Keratinocyte (primary cell): ENCODE results near the gene AFF2. TPM values are rescaled to one million over a fixed set of nuclear protein-coding genes. Genes with fewer than 3 reads are reported as not detected.

Experiments
- DNase-seq: peaks from one replicate; pipeline ENCODE4 v3.0.0-alpha.2; 2011; ENCODE audit warnings: low read depth, missing footprints, low spot score
- FAIRE-seq: peaks from 2 replicates; lab custom pipeline; 2011; peaks lifted over from hg19 to GRCh38; lab: Jason Lieb, UNC
- H2AFZ ChIP-seq: 2 replicates; pipeline ENCODE4 v1.6.0; 2012; ENCODE audit warnings: low read length, control low read depth, inconsistent platforms; ENCODE audit not compliant: control insufficient read depth
- H3K27ac ChIP-seq: 2 replicates; pipeline ENCODE4 v1.5.1; 2011; ENCODE audit warnings: low read length; ENCODE audit not compliant: control insufficient read depth, insufficient read depth
- H3K27me3 ChIP-seq: 3 replicates; pipeline ENCODE4 v1.6.0; 2011; ENCODE audit warnings: low read length; ENCODE audit not compliant: control insufficient read depth, insufficient read depth; ENCODE audit errors: extremely low read depth
- H3K36me3 ChIP-seq, 2 experiments: 2 replicates in 1 of 2; 3 replicates in 1 of 2; pipeline ENCODE4 v1.5.1; 2011; ENCODE audit warnings: low read length in 2 of 2, mild to moderate bottlenecking in 1 of 2; ENCODE audit not compliant: control insufficient read depth in 2 of 2, insufficient read depth in 2 of 2; ENCODE audit errors: extremely low read depth in 1 of 2
- H3K4me1 ChIP-seq: 3 replicates; pipeline ENCODE4 v1.5.1; 2011; ENCODE audit warnings: low read length; ENCODE audit not compliant: control insufficient read depth, insufficient read depth; ENCODE audit errors: extremely low read depth
- H3K4me2 ChIP-seq: 3 replicates; pipeline ENCODE4 v1.6.0; 2011; ENCODE audit warnings: low read depth, low read length; ENCODE audit not compliant: control insufficient read depth, insufficient read depth; ENCODE audit errors: extremely low read depth
- H3K4me3 ChIP-seq, 3 experiments: fragments of 200-600 bp in 1 of 3; sonication (generic) in 1 of 3; 2 replicates in 2 of 3; 3 replicates in 1 of 3; pipeline ENCODE4 v1.5.1; 2011 to 2016; ENCODE audit warnings: low read length in 3 of 3, mild to moderate bottlenecking in 3 of 3, control low read depth in 2 of 3, inconsistent platforms in 1 of 3, low read depth in 1 of 3, mixed read lengths in 1 of 3, mixed run types in 1 of 3, moderate library complexity in 1 of 3; ENCODE audit not compliant: control insufficient read depth in 2 of 3, insufficient read depth in 2 of 3; ENCODE audit errors: extremely low read depth in 1 of 3
- H3K79me2 ChIP-seq: 2 replicates; pipeline ENCODE4 v1.6.0; 2012; ENCODE audit warnings: low read length; ENCODE audit not compliant: control insufficient read depth, insufficient read depth
- H3K9ac ChIP-seq: 3 replicates; pipeline ENCODE4 v1.6.0; 2011; ENCODE audit warnings: low read length; ENCODE audit not compliant: control insufficient read depth, insufficient read depth; ENCODE audit errors: extremely low read depth
- H3K9me1 ChIP-seq: 3 replicates; pipeline ENCODE4 v1.6.0; 2011; ENCODE audit warnings: low read length; ENCODE audit not compliant: control insufficient read depth, insufficient read depth; ENCODE audit errors: extremely low read depth
- H3K9me3 ChIP-seq: 2 replicates; pipeline ENCODE4 v1.5.1; 2012; ENCODE audit warnings: low read depth, low read length; ENCODE audit not compliant: control insufficient read depth
- H4K20me1 ChIP-seq: 3 replicates; pipeline ENCODE4 v1.6.0; 2011; ENCODE audit warnings: low read length; ENCODE audit not compliant: control insufficient read depth, insufficient read depth; ENCODE audit errors: extremely low read depth
- CTCF ChIP-seq, 3 experiments: IDR thresholded peaks in 1 of 3; conservative IDR thresholded peaks in 1 of 3; optimal IDR thresholded peaks in 1 of 3; 2 replicates in 2 of 3; 3 replicates in 1 of 3; pipeline versions ENCODE3 to v1.5.1; 2011; ENCODE audit warnings: low read length in 3 of 3, mild to moderate bottlenecking in 3 of 3, moderate library complexity in 2 of 3, control low read depth in 1 of 3, inconsistent platforms in 1 of 3; ENCODE audit not compliant: insufficient read depth in 2 of 3; ENCODE audit errors: extremely low read depth in 1 of 3
- EZH2 ChIP-seq: IDR thresholded peaks from one replicate; pipeline ENCODE4 v1.6.1; 2012; ENCODE audit warnings: inconsistent platforms, mild to moderate bottlenecking, low read length, moderate library complexity
- dilution Hi-C: fragments of 300-500 bp; cut with MboI; formaldehyde crosslinking; loops from one replicate; pipeline ENCODE4 v1.7.0; 2020; ENCODE audit warnings: low sequenced_read_pairs; ENCODE audit not compliant: extremely low pct_ligation_motif_present
- polyA plus RNA-seq, 5 experiments: library from polyadenylated mRNA; depleted of rRNA in 3 of 5; stranded (reverse) in 3 of 5; stranded (forward) in 1 of 5; unstranded in 1 of 5; fragments of >200 nt; gene quantifications; 1 replicate in 1 of 5; 2 replicates in 3 of 5; 3 replicates in 1 of 5; pipeline versions ENCODE4 v1.2.1 to v1.2.3, GENCODE V29; 2011 to 2012; ENCODE audit warnings: missing spikeins in 2 of 5, low read depth in 1 of 5, low replicate concordance in 1 of 5

Gene AFF2
- polyA plus RNA-seq, 1 donor (not counting 4 experiments of a cell fraction or from before 2014, with no cell fraction given) = 0.01 TPM

GRCh38 chrX:148609515-148610327 lies 109.3 kb downstream of the AFF2 start:
- FAIRE-seq (no peak), DNase-seq (no peak)
- Histone ChIP-seq H3K36me3 (no peaks in the 10 kb centered on the region), H2AFZ (no peak overlapping the region), H3K4me2 (no peak overlapping the region), H3K27ac (no peak overlapping the region), H3K79me2 (no peaks in the 10 kb centered on the region), H3K9me3 (no peaks in the 10 kb centered on the region), H3K4me1 (no peaks in the 10 kb centered on the region), H3K27me3 (no peaks in the 10 kb centered on the region), H3K9me1 (no peaks in the 10 kb centered on the region), H3K4me3 (no peak overlapping the region), H3K9ac (no peak overlapping the region), H4K20me1 (no peaks in the 10 kb centered on the region)
- TF ChIP-seq CTCF (optimal IDR thresholded peaks at IDR 0.05 in 1 of 3, IDR thresholded peaks at IDR 0.05 in 1 of 3, conservative IDR thresholded peaks at IDR 0.05 in 1 of 3; ENCODE audit: extremely low read depth in 1 of 3, insufficient read depth in 2 of 3, low read length in 3 of 3) (no peak), EZH2 (no peak)
- dilution Hi-C loops = no loop called here

- Histone ChIP-seq H3K36me3 (no peaks in the 10 kb centered on the region), H3K27me3 (no peaks in the 10 kb centered on the region), H2AFZ (no peak overlapping the region), H3K9me1 (no peaks in the 10 kb centered on the region), H3K4me3 (no peak overlapping the region), H3K9me3 (no peaks in the 10 kb centered on the region), H3K27ac (no peak overlapping the region), H3K9ac (no peak overlapping the region), H3K79me2 (no peaks in the 10 kb centered on the region), H3K4me2 (no peak overlapping the region), H4K20me1 (no peaks in the 10 kb centered on the region), H3K4me1 (no peaks in the 10 kb centered on the region)
- no peak for FAIRE-seq
- dilution Hi-C loops = no loop called here
- TF ChIP-seq EZH2 (no peak), CTCF (optimal IDR thresholded peaks at IDR 0.05 in 1 of 3, IDR thresholded peaks at IDR 0.05 in 1 of 3, conservative IDR thresholded peaks at IDR 0.05 in 1 of 3; ENCODE audit: extremely low read depth in 1 of 3, insufficient read depth in 2 of 3, low read length in 3 of 3) (no peak)
- DNase-seq = no peak
Measured at GRCh38 chrX:148610328-148610698, 109.9 kb downstream of the AFF2 start.
